SH-SY5Y (cell line): ENCODE data around the gene EPHB2.

Experiments used
- GATA2 ChIP-seq: IDR thresholded peaks from 2 replicates; pipeline ENCODE4 v1.6.1; 2011; ENCODE audit warnings: mild to moderate bottlenecking, low read depth, low read length
- GATA3 ChIP-seq: IDR thresholded peaks from 2 replicates; pipeline ENCODE4 v1.6.1; 2011; ENCODE audit warnings: low read depth, mild to moderate bottlenecking, low read length, moderate library complexity

EPHB2 gene

GRCh38 chr1:22800629-22801028, 90.0 kb downstream of the EPHB2 start:
- TF ChIP-seq GATA2 (no peak), GATA3 (no peak)

GRCh38 chr1:22801347-22801746, 90.7 kb downstream of the EPHB2 start:
- no peak for TF ChIP-seq GATA3
- TF ChIP-seq GATA2: no peak

GRCh38 chr1:22801761-22802160, 91.1 kb downstream of the EPHB2 start:
- no peak for TF ChIP-seq GATA2
- no peak for TF ChIP-seq GATA3

GRCh38 chr1:22803833-22804232, 93.2 kb downstream of the EPHB2 start:
- no peak for TF ChIP-seq GATA3
- TF ChIP-seq GATA2: no peak

DNA sequence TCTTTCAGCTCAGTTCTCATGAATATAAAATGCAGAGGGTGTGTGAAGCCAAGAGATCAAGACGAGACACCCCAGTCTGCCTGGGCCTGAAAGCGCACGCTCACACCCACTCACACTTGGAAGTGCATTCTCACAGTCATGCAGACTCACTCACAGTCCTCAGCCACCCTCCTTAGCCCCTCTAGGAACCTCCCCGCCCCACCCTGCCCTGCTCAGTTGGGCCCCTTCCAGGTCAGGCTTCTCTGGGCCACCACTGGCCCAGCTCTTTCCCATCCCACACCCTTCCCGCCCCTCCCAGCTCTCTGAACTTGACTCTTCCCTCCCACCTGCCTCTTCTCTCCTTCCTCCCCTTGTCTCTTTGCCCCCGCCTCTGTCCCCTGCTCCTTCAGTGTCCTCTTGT, 93.8 kb downstream of the EPHB2 start:
- no peak for TF ChIP-seq GATA2
- TF ChIP-seq GATA3: no peak

DNA sequence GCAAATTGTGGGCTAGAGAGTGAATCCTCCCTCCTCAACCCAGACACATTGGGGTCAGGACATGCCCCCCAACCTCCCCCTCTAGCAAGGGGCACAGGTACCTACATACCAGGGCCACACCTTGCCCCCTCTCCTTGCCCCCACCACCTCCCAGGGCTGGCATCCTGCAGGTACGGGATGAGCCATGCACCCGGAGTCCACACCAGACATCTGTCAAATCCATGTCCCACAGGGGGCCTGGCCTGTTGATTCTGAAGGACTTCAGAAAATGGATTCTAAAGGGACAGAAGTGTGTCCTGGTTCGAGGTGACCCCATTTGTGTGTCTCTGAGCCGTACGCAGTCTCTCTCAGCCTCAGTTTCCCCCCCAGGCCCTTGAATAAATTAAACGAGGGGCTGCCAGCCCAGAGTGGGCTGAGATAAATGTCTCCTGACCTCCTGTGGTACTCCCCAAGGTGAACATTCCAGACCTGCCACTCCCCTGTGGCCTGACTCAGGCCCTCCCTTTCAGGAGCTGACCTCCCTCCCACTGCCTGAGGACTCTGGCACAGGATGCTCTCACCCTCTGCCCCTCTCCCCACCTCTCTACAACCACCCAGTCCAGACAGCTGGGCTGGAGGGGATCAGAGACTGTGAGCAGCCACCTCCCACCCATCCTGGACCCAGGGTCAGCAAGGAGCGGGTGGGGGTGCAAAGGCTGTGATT, 94.5 kb downstream of the EPHB2 start:
- no peak for TF ChIP-seq GATA3
- TF ChIP-seq GATA2: no peak

GRCh38 chr1:22805672-22806038, 95.0 kb downstream of the EPHB2 start:
- no peak for TF ChIP-seq GATA3
- TF ChIP-seq GATA2: no peak

DNA sequence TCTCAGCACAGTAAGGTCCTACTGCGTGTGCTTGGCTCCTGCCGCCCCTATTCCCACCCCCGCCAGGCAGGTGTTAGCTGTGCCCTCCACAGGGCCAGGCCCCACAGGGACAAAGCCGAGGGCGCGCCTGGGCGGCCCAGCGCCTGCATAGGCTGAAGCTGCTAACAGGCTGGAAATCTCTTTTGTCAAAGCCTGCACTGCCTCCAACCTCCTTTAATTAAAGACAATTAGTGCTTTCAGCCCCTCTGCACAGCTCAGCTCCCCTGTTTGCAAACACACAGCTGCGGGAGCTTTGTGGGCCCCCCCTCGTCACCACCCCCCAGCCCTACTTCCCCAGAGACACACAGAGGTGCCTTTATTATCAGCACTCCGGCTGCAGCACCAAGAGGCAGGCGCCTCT, 95.9 kb downstream of the EPHB2 start:
- TF ChIP-seq GATA3 (no peak), GATA2 (no peak)

- TF ChIP-seq GATA3 (no peak), GATA2 (no peak)
These were observed 96.7 kb downstream of the EPHB2 start for GRCh38 chr1:22807340-22807739.

DNA sequence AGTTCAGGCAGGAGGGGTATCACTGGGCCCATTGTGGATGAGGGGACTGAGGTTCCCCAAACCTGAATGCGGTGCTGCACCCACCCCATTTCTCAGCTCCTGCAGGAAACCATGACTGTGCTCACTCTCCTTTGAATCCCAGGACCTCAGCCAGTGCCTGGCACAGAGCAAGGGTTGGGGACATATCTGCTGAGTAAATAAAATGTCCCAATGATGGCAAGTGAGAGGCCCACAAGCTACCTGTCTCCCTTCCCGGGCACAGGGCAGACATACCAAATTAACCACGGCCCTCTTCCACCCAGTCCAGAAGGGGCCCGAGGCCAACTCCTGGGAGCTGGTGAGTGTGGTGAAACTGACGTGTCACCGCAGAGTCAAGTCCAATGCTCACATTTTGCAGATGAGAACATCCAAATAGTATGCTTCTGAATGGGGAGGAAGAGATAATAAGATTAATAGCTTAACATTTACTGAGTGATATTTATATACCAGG, 97.6 kb downstream of the EPHB2 start:
- TF ChIP-seq GATA3: no peak
- TF ChIP-seq GATA2: no peak

GRCh38 chr1:22808676-22809483, 98.2 kb downstream of the EPHB2 start:
- TF ChIP-seq GATA2 (no peak), GATA3 (no peak)

GRCh38 chr1:22809783-22810182, 99.1 kb downstream of the EPHB2 start:
- TF ChIP-seq GATA2: no peak
- no peak for TF ChIP-seq GATA3

GRCh38 chr1:22810378-22810777, 99.7 kb downstream of the EPHB2 start:
- no peak for TF ChIP-seq GATA3
- TF ChIP-seq GATA2: no peak

DNA sequence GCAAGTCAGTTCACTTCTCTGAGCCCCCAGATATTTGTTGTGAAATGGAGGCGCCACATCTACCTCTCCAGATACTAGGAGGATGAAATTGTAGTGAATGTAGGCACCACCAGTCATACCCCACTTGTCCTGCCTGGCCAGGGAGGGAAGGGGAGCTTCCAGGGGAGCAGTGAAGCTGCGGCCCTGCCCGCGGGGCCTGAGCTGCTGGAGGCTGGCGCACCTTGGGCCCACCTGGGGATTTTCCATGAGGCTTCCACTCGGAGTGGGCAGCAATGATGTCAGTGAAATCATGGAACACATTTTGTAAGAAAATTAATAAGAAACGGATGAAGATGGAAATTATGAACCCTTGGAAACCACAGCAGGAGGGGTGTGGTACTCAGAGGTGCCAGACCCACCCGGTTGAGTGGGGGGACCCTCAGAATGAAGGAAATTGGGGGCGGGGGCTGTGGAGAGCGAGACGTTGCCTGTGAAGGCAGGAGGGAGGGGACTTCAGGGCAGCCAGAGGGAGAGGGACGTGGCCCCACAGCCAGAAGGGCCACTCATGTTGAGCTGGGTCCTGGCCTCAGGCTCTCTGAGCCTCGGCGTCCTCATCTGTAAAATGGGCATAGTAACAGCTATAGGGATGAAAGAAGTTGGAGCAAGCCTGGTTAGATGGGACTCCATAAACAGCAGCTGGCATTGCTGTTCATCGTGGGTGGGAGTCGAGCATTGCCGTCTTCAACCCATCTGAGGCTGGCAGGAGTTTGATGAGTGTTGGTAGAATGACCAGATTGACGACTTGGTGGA, 101.6 kb downstream of the EPHB2 start:
- TF ChIP-seq GATA3 (no peak), GATA2 (no peak)

DNA sequence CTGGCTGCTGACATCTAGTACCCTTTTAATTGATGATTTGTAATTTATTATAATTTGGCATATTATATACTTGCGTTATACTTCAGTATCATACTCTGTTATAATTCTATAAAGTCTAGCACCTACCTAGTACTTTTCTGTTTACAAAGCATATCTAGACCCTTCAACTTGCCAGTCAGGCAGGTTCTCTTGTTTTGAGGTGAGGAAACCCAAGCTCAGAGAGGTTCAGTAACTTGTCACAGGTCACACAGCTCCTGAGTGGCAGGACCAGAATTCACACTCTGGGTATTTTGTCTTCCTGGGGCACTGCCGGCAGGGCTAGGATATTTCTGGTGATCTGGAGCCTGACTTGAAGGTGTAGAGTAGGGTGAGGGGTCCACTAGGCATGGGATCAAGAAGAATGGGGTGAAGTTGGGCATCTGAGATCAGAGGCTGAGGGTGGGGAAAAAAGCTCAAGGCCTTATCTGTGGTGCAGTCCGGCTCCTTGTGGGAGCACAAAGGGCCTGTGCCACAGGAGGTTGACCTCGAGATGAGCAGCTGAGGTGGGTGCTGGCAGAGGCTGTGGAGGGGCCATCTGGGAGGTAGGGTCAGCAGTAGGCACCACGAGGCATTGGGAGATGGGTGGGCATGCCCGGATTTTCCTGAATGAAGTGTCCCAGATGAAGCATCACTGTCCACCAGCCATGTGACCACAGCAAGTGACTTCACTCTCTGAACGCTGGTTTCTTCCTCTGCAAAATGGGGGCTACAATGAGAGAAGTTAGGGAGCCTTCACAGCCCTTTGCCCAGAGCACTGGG, 102.6 kb downstream of the EPHB2 start:
- TF ChIP-seq GATA2: no peak
- TF ChIP-seq GATA3: no peak
